WTC11 (cell line): ENCODE measurements around the gene CIC. TPM values are rescaled to one million over a fixed set of nuclear protein-coding genes. Genes with fewer than 3 reads are reported as not detected.

Experiments
- ATAC-seq: fragments of 200-7000 bp; cut with Tn5 transposase; 2 replicates; pipeline ENCODE4 v1.10.0; 2021; ENCODE audit warnings: mild to moderate bottlenecking, moderate library complexity
- CTCF ChIA-PET: fragments of 300-600 bp; sonication (Branson Sonifier 250); formaldehyde crosslinking; loops from one replicate; lab custom pipeline; 2021; ENCODE audit warnings: antibody characterized with exemption; lab: Charles Lee
- POLR2A ChIA-PET: fragments of 350-600 bp; sonication (Branson Sonifier 250); formaldehyde crosslinking; loops from one replicate; lab custom pipeline; 2021; ENCODE audit warnings: antibody characterized with exemption; lab: Charles Lee
- DNase-seq: peaks from one replicate; pipeline ENCODE4 v3.0.0; 2021; ENCODE audit warnings: low spot score
- H3K27ac Mint-ChIP-seq: 2 replicates; pipeline ENCODE4 v1.8.0; 2021; ENCODE audit warnings: mixed read lengths
- H3K27me3 Mint-ChIP-seq: 2 replicates; pipeline ENCODE4 v1.8.0; 2021; ENCODE audit warnings: low read depth, mild to moderate bottlenecking, moderate library complexity, mixed read lengths
- H3K36me3 Mint-ChIP-seq: 2 replicates; pipeline ENCODE4 v1.8.0; 2021; ENCODE audit warnings: mixed read lengths
- H3K4me1 Mint-ChIP-seq: 2 replicates; pipeline ENCODE4 v1.8.0; 2022; ENCODE audit warnings: mixed read lengths
- H3K4me3 Mint-ChIP-seq: 2 replicates; pipeline ENCODE4 v1.8.0; 2021; ENCODE audit warnings: mild to moderate bottlenecking, moderate library complexity, mixed read lengths
- H3K9me3 Mint-ChIP-seq: 2 replicates; pipeline ENCODE4 v1.8.0; 2021; ENCODE audit warnings: mixed read lengths
- CREB1 ChIP-seq: sonication (generic); formaldehyde crosslinking; IDR thresholded peaks from 2 replicates; pipeline ENCODE4 v1.8.0; 2023; ENCODE audit warnings: mild to moderate bottlenecking, missing genetic modification reagents
- ELF4 ChIP-seq: sonication (generic); formaldehyde crosslinking; IDR thresholded peaks from 2 replicates; pipeline ENCODE4 v1.8.1; 2022; ENCODE audit warnings: low read depth, mild to moderate bottlenecking, moderate library complexity, missing genetic modification reagents
- GRHL2 ChIP-seq: fragments of 250-450 bp; sonication (Bioruptor Pico); IDR thresholded peaks from 2 replicates; pipeline ENCODE4 v1.8.0; 2022; ENCODE audit warnings: mild to moderate bottlenecking, moderate library complexity; ENCODE audit not compliant: insufficient replicate concordance, severe bottlenecking
- GTF2I ChIP-seq: fragments of 250-450 bp; sonication (Bioruptor Pico); conservative IDR thresholded peaks from 2 replicates; pipeline ENCODE4 v1.4.0; 2021; ENCODE audit warnings: mild to moderate bottlenecking
- JAZF1 ChIP-seq: fragments of 250-450 bp; sonication (Bioruptor Pico); IDR thresholded peaks from 2 replicates; pipeline ENCODE4 v1.9.0; 2021; ENCODE audit warnings: moderate library complexity, mild to moderate bottlenecking, inconsistent platforms
- NFE2L1 ChIP-seq: sonication (generic); formaldehyde crosslinking; IDR thresholded peaks from 2 replicates; pipeline ENCODE4 v1.8.1; 2023; ENCODE audit warnings: missing genetic modification reagents
- SOX15 ChIP-seq: fragments of 250-450 bp; sonication (Bioruptor Pico); IDR thresholded peaks from 2 replicates; pipeline ENCODE4 v1.9.0; 2021; ENCODE audit warnings: mild to moderate bottlenecking
- TEAD1 ChIP-seq: sonication (generic); formaldehyde crosslinking; IDR thresholded peaks from 2 replicates; pipeline ENCODE4 v1.8.0; 2022; ENCODE audit warnings: mild to moderate bottlenecking, missing genetic modification reagents
- ZNF121 ChIP-seq: sonication (generic); formaldehyde crosslinking; IDR thresholded peaks from 2 replicates; pipeline ENCODE4 v1.8.0; 2023; ENCODE audit warnings: missing genetic modification reagents
- ZNF138 ChIP-seq: sonication (generic); formaldehyde crosslinking; conservative IDR thresholded peaks from 2 replicates; pipeline ENCODE4 v1.8.1; 2022; ENCODE audit warnings: mild to moderate bottlenecking, moderate library complexity, missing genetic modification reagents
- ZNF416 ChIP-seq: fragments of 250-450 bp; sonication (Bioruptor Pico); IDR thresholded peaks from 2 replicates; pipeline ENCODE4 v1.9.0; 2021; ENCODE audit warnings: mild to moderate bottlenecking, inconsistent platforms
- total RNA-seq: library from RNA; stranded (reverse); gene quantifications from 3 replicates; pipeline ENCODE4 v1.2.3, GENCODE V29; 2021
- TF ChIP-seq, protein P1 (sequence below): sonication (generic); formaldehyde crosslinking; IDR thresholded peaks from 2 replicates; pipeline ENCODE4 v1.8.0; 2022; ENCODE audit warnings: mild to moderate bottlenecking, missing genetic modification reagents
- TF ChIP-seq, protein P2 (sequence below): fragments of 250-450 bp; sonication (Bioruptor Pico); IDR thresholded peaks from 2 replicates; pipeline ENCODE4 v1.9.0; 2021; ENCODE audit warnings: moderate library complexity, mild to moderate bottlenecking, inconsistent platforms, borderline replicate concordance
- TF ChIP-seq, protein P3 (sequence below): fragments of 250-450 bp; sonication (Bioruptor Pico); IDR thresholded peaks from 2 replicates; pipeline ENCODE4 v1.9.0; 2021; ENCODE audit warnings: mild to moderate bottlenecking, borderline replicate concordance
- TF ChIP-seq, protein P4 (sequence below): sonication (generic); formaldehyde crosslinking; IDR thresholded peaks from 2 replicates; pipeline ENCODE4 v1.8.0; 2023; ENCODE audit warnings: missing genetic modification reagents
- TF ChIP-seq, protein P5 (sequence below): sonication (generic); formaldehyde crosslinking; IDR thresholded peaks from 2 replicates; pipeline ENCODE4 v1.8.1; 2022; ENCODE audit warnings: missing genetic modification reagents, borderline replicate concordance
- TF ChIP-seq, protein P6 (sequence below): sonication (generic); formaldehyde crosslinking; IDR thresholded peaks from 2 replicates; pipeline ENCODE4 v1.8.1; 2023; ENCODE audit warnings: mild to moderate bottlenecking, missing genetic modification reagents

Gene CIC
- total RNA-seq, 1 experiment from 2014 or later = 55.8 TPM

DNA sequence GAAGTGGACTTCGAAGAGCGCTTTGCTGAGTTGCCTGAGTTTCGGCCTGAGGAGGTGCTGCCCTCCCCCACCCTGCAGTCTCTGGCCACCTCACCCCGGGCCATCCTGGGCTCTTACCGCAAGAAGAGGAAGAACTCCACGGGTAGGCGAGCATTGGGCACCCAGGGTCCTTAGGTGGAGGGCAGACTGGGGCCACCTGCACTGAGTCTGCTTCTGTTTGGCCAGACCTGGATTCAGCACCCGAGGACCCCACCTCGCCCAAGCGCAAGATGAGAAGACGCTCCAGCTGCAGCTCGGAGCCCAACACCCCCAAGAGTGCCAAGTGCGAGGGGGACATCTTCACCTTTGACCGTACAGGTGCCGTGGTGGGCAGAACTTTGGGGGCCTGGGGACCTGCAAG is 24.9 kb downstream of the CIC start:
- Mint-ChIP-seq H3K9me3 (no peaks in the 10 kb centered on the region), H3K4me1 (peaks cover 15% of the 10 kb centered on the region), H3K36me3 (peaks cover 27% of the 10 kb centered on the region), H3K27ac (peak overlapping the region; percentile 57; the same call in 1 of the 2 replicates), H3K27me3 (no peaks in the 10 kb centered on the region), H3K4me3 (no peak overlapping the region)
- ATAC-seq (no peak), DNase-seq (no peak)
- POLR2A ChIA-PET = no interaction called here
- CTCF ChIA-PET = interaction anchor here (0.8 to 3.6 kb wide), 5 partner anchors 9 to 48 kb away, joined by 3 to 30 read pairs (median 3); no protein-coding TSS in a partner anchor
- TF ChIP-seq NFE2L1 (CRISPR knock-in tag) (no peak), SOX15 (CRISPR knock-in tag) (no peak), ZNF138 (no peak), GTF2I (CRISPR knock-in tag) (no peak), ELF4 (no peak)
- TF ChIP-seq, protein P1, sequence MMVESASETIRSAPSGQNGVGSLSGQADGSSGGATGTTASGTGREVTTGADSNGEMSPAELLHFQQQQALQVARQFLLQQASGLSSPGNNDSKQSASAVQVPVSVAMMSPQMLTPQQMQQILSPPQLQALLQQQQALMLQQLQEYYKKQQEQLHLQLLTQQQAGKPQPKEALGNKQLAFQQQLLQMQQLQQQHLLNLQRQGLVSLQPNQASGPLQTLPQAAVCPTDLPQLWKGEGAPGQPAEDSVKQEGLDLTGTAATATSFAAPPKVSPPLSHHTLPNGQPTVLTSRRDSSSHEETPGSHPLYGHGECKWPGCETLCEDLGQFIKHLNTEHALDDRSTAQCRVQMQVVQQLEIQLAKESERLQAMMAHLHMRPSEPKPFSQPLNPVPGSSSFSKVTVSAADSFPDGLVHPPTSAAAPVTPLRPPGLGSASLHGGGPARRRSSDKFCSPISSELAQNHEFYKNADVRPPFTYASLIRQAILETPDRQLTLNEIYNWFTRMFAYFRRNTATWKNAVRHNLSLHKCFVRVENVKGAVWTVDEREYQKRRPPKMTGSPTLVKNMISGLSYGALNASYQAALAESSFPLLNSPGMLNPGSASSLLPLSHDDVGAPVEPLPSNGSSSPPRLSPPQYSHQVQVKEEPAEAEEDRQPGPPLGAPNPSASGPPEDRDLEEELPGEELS (CRISPR knock-in tag) = no peak
- TF ChIP-seq, protein P2, sequence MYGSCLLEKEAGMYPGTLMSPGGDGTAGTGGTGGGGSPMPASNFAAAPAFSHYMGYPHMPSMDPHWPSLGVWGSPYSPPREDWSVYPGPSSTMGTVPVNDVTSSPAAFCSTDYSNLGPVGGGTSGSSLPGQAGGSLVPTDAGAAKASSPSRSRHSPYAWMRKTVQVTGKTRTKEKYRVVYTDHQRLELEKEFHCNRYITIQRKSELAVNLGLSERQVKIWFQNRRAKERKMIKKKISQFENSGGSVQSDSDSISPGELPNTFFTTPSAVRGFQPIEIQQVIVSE = no peak
- TF ChIP-seq, protein P3, sequence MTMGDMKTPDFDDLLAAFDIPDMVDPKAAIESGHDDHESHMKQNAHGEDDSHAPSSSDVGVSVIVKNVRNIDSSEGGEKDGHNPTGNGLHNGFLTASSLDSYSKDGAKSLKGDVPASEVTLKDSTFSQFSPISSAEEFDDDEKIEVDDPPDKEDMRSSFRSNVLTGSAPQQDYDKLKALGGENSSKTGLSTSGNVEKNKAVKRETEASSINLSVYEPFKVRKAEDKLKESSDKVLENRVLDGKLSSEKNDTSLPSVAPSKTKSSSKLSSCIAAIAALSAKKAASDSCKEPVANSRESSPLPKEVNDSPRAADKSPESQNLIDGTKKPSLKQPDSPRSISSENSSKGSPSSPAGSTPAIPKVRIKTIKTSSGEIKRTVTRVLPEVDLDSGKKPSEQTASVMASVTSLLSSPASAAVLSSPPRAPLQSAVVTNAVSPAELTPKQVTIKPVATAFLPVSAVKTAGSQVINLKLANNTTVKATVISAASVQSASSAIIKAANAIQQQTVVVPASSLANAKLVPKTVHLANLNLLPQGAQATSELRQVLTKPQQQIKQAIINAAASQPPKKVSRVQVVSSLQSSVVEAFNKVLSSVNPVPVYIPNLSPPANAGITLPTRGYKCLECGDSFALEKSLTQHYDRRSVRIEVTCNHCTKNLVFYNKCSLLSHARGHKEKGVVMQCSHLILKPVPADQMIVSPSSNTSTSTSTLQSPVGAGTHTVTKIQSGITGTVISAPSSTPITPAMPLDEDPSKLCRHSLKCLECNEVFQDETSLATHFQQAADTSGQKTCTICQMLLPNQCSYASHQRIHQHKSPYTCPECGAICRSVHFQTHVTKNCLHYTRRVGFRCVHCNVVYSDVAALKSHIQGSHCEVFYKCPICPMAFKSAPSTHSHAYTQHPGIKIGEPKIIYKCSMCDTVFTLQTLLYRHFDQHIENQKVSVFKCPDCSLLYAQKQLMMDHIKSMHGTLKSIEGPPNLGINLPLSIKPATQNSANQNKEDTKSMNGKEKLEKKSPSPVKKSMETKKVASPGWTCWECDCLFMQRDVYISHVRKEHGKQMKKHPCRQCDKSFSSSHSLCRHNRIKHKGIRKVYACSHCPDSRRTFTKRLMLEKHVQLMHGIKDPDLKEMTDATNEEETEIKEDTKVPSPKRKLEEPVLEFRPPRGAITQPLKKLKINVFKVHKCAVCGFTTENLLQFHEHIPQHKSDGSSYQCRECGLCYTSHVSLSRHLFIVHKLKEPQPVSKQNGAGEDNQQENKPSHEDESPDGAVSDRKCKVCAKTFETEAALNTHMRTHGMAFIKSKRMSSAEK (CRISPR knock-in tag) = no peak

DNA sequence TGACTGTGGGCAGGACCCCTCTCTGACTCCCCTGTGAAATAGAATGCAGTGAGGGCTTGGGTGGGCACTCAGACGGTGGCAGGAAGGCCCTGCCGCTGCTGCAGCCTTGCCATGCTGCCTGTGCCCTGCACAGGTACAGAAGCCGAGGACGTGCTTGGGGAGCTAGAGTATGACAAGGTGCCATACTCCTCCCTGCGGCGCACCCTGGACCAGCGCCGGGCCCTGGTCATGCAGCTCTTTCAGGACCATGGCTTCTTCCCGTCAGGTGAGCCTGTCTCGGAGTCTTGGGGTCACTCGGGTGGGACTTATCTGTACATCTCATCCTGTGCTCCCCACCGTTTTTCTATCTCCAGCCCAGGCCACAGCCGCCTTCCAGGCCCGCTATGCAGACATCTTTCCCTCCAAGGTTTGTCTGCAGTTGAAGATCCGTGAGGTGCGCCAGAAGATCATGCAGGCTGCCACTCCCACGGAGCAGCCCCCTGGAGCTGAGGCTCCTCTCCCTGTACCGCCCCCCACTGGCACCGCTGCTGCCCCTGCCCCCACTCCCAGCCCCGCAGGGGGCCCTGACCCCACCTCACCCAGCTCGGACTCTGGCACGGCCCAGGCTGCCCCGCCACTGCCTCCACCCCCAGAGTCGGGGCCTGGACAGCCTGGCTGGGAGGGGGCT is 25.6 kb downstream of the CIC start:
- no peaks in the 10 kb centered on the region for H3K9me3 Mint-ChIP-seq
- no peaks in the 10 kb centered on the region for H3K27me3 Mint-ChIP-seq
- POLR2A ChIA-PET = interaction anchor here (0.7 kb wide), 1 partner anchor 62 kb away, joined by 4 read pairs; no protein-coding TSS in a partner anchor
- TF ChIP-seq, protein P4, sequence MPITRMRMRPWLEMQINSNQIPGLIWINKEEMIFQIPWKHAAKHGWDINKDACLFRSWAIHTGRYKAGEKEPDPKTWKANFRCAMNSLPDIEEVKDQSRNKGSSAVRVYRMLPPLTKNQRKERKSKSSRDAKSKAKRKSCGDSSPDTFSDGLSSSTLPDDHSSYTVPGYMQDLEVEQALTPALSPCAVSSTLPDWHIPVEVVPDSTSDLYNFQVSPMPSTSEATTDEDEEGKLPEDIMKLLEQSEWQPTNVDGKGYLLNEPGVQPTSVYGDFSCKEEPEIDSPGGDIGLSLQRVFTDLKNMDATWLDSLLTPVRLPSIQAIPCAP (CRISPR knock-in tag) = no peak
- TF ChIP-seq ZNF121 (CRISPR knock-in tag) = no peak
- no peak for TF ChIP-seq ZNF416 (CRISPR knock-in tag)
- TF ChIP-seq JAZF1 = no peak
- no peak for TF ChIP-seq TEAD1
- no peak for TF ChIP-seq GRHL2
- TF ChIP-seq CREB1 = no peak
- TF ChIP-seq, protein P5, sequence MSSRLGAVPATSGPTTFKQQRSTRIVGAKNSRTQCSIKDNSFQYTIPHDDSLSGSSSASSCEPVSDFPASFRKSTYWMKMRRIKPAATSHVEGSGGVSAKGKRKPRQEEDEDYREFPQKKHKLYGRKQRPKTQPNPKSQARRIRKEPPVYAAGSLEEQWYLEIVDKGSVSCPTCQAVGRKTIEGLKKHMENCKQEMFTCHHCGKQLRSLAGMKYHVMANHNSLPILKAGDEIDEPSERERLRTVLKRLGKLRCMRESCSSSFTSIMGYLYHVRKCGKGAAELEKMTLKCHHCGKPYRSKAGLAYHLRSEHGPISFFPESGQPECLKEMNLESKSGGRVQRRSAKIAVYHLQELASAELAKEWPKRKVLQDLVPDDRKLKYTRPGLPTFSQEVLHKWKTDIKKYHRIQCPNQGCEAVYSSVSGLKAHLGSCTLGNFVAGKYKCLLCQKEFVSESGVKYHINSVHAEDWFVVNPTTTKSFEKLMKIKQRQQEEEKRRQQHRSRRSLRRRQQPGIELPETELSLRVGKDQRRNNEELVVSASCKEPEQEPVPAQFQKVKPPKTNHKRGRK (CRISPR knock-in tag) = no peak
- TF ChIP-seq, protein P6, sequence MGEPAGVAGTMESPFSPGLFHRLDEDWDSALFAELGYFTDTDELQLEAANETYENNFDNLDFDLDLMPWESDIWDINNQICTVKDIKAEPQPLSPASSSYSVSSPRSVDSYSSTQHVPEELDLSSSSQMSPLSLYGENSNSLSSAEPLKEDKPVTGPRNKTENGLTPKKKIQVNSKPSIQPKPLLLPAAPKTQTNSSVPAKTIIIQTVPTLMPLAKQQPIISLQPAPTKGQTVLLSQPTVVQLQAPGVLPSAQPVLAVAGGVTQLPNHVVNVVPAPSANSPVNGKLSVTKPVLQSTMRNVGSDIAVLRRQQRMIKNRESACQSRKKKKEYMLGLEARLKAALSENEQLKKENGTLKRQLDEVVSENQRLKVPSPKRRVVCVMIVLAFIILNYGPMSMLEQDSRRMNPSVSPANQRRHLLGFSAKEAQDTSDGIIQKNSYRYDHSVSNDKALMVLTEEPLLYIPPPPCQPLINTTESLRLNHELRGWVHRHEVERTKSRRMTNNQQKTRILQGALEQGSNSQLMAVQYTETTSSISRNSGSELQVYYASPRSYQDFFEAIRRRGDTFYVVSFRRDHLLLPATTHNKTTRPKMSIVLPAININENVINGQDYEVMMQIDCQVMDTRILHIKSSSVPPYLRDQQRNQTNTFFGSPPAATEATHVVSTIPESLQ = no peak
- TF ChIP-seq, all 79 proteins: peak for 0
- ATAC-seq (no peak), DNase-seq (no peak)
- H3K36me3 Mint-ChIP-seq = peaks cover 25% of the 10 kb centered on the region
- H3K4me3 Mint-ChIP-seq = no peak overlapping the region
- H3K4me1 Mint-ChIP-seq = peaks cover 15% of the 10 kb centered on the region
- CTCF ChIA-PET = interaction anchor here (0.5 to 3.6 kb wide), 12 partner anchors 9 to 224 kb away, joined by 3 to 30 read pairs (median 4); no protein-coding TSS in a partner anchor
- H3K27ac Mint-ChIP-seq = no peak overlapping the region
